Fibroblast of lung (primary cell): ENCODE measurements around the gene TMC1. TPM values are rescaled to one million over a fixed set of nuclear protein-coding genes. Genes with fewer than 3 reads are reported as not detected.

Experiments used
- DNase-seq, 2 donors: peaks; one replicate each; pipeline versions ENCODE4 v3.0.0 to v3.0.0-alpha.2; 2010; ENCODE audit warnings: low read depth in 2 of 2
- H2AFZ ChIP-seq: 2 replicates; pipeline ENCODE4 v1.5.1; 2012; ENCODE audit warnings: low read length, control low read depth, inconsistent platforms
- H3K27ac ChIP-seq: 2 replicates; pipeline ENCODE4 v1.5.1; 2011; ENCODE audit warnings: low read length, control low read depth; ENCODE audit not compliant: insufficient read depth
- H3K27me3 ChIP-seq: 2 replicates; pipeline ENCODE4 v1.5.1; 2011; ENCODE audit warnings: mild to moderate bottlenecking, low read length; ENCODE audit not compliant: control insufficient read depth, insufficient read depth
- H3K36me3 ChIP-seq: 2 replicates; pipeline ENCODE4 v1.5.1; 2011; ENCODE audit warnings: low read length; ENCODE audit not compliant: control insufficient read depth, insufficient read depth
- H3K4me1 ChIP-seq: 2 replicates; pipeline ENCODE4 v1.5.1; 2011; ENCODE audit warnings: low read length; ENCODE audit not compliant: control insufficient read depth, insufficient read depth; ENCODE audit errors: extremely low read depth
- H3K4me2 ChIP-seq: 2 replicates; pipeline ENCODE4 v1.5.1; 2011; ENCODE audit warnings: low read length, control low read depth; ENCODE audit not compliant: insufficient read depth; ENCODE audit errors: extremely low read depth
- H3K4me3 ChIP-seq, 4 experiments: fragments of 200-600 bp in 1 of 4; sonication (generic) in 1 of 4; replicated peaks in 1 of 4; 2 replicates each; pipeline ENCODE4 v1.5.1; 2011 to 2016; ENCODE audit warnings: low read length in 4 of 4, low read depth in 3 of 4, mild to moderate bottlenecking in 3 of 4, control low read depth in 2 of 4, inconsistent platforms in 1 of 4, mixed read lengths in 1 of 4; ENCODE audit not compliant: insufficient read depth in 1 of 4; ENCODE audit errors: control extremely low read depth in 1 of 4
- H3K79me2 ChIP-seq: 2 replicates; pipeline ENCODE4 v1.5.1; 2012; ENCODE audit warnings: mild to moderate bottlenecking, low read length, inconsistent platforms; ENCODE audit not compliant: control insufficient read depth, insufficient read depth
- H3K9ac ChIP-seq: 2 replicates; pipeline ENCODE4 v1.5.1; 2011; ENCODE audit warnings: mild to moderate bottlenecking, low read length, control low read depth; ENCODE audit not compliant: insufficient read depth
- H3K9me3 ChIP-seq: 2 replicates; pipeline ENCODE4 v1.5.1; 2012; ENCODE audit warnings: low read depth, low read length; ENCODE audit not compliant: control insufficient read depth, insufficient read depth
- H4K20me1 ChIP-seq: 2 replicates; pipeline ENCODE4 v1.5.1; 2011; ENCODE audit warnings: low read length; ENCODE audit not compliant: control insufficient read depth, insufficient read depth; ENCODE audit errors: extremely low read depth
- CTCF ChIP-seq, 2 donors: IDR thresholded peaks in 1 of 2; conservative IDR thresholded peaks in 1 of 2; 1 replicate in 1 of 2; 2 replicates in 1 of 2; pipeline ENCODE4 v1.5.1; 2011 to 2012; ENCODE audit warnings: low read length in 2 of 2, control low read depth in 1 of 2, inconsistent platforms in 1 of 2, low read depth in 1 of 2, mild to moderate bottlenecking in 1 of 2
- EZH2 ChIP-seq: IDR thresholded peaks from 2 replicates; pipeline ENCODE4 v1.5.1; 2012; ENCODE audit warnings: low read length, control low read depth, mild to moderate bottlenecking; ENCODE audit errors: missing control alignments
- polyA plus RNA-seq, 2 donors: library from polyadenylated mRNA; depleted of rRNA in 1 of 2; stranded (reverse) in 1 of 2; unstranded in 1 of 2; fragments of >200 nt; gene quantifications; 2 replicates each; pipeline ENCODE4 v1.2.1, GENCODE V29; 2011 to 2012; ENCODE audit warnings: missing spikeins in 1 of 2
- total RNA-seq: library from RNA; depleted of rRNA; stranded (reverse); fragments of >200 nt; gene quantifications from 2 replicates; pipeline ENCODE4 v1.2.1, GENCODE V29; 2014

The TMC1 gene
- total and polyA plus RNA-seq, 2 donors (not counting 1 experiment from before 2014, with no cell fraction given) = 0.27 to 0.33 TPM

GRCh38 chr9:72497447-72498046 is 23.9 kb upstream of the TMC1 start:
- Histone ChIP-seq H3K4me1 (no peaks in the 10 kb centered on the region), H3K79me2 (no peaks in the 10 kb centered on the region), H3K36me3 (no peaks in the 10 kb centered on the region), H3K4me3 (no peak overlapping the region), H4K20me1 (no peaks in the 10 kb centered on the region), H3K9ac (no peak overlapping the region), H3K9me3 (no peaks in the 10 kb centered on the region), H3K4me2 (no peak overlapping the region), H2AFZ (no peak overlapping the region), H3K27me3 (no peaks in the 10 kb centered on the region), H3K27ac (no peak overlapping the region)
- TF ChIP-seq CTCF (conservative IDR thresholded peaks at IDR 0.05 in 1 of 2, IDR thresholded peaks at IDR 0.05 in 1 of 2; ENCODE audit: low read depth in 1 of 2, low read length in 2 of 2) (no peak), EZH2 (no peak)
- DNase-seq = no peak

GRCh38 chr9:72506615-72507014 is 14.8 kb upstream of the TMC1 start:
- DNase-seq = no peak
- Histone ChIP-seq H3K4me2 (no peak overlapping the region), H3K4me3 (no peak overlapping the region), H3K9ac (no peak overlapping the region), H4K20me1 (no peaks in the 10 kb centered on the region), H3K9me3 (no peaks in the 10 kb centered on the region), H2AFZ (no peak overlapping the region), H3K27ac (no peak overlapping the region), H3K27me3 (no peaks in the 10 kb centered on the region), H3K4me1 (peaks cover 4% of the 10 kb centered on the region), H3K79me2 (no peaks in the 10 kb centered on the region), H3K36me3 (no peaks in the 10 kb centered on the region)
- no peak for TF ChIP-seq EZH2
- TF ChIP-seq CTCF (conservative IDR thresholded peaks at IDR 0.05 in 1 of 2, IDR thresholded peaks at IDR 0.05 in 1 of 2; ENCODE audit: low read depth in 1 of 2, low read length in 2 of 2) = no peak

- no peak overlapping the region for H2AFZ ChIP-seq
- no peak overlapping the region for H3K4me2 ChIP-seq
- no peak overlapping the region for H3K27ac ChIP-seq
Observed at GRCh38 chr9:72509053-72509452, 12.4 kb upstream of the TMC1 start.

More at GRCh38 chr9:72509053-72509452, 12.4 kb upstream of the TMC1 start:
- TF ChIP-seq CTCF (conservative IDR thresholded peaks at IDR 0.05 in 1 of 2, IDR thresholded peaks at IDR 0.05 in 1 of 2; ENCODE audit: low read depth in 1 of 2, low read length in 2 of 2) = no peak
- no peak overlapping the region for H3K9ac ChIP-seq
- H3K27me3 ChIP-seq = no peaks in the 10 kb centered on the region
- peaks cover 4% of the 10 kb centered on the region for H3K4me1 ChIP-seq
- no peaks in the 10 kb centered on the region for H4K20me1 ChIP-seq
- no peaks in the 10 kb centered on the region for H3K79me2 ChIP-seq
- no peaks in the 10 kb centered on the region for H3K9me3 ChIP-seq
- peak; percentile 56 to 87 for DNase-seq
- H3K4me3 ChIP-seq = no peak overlapping the region
- H3K36me3 ChIP-seq = no peaks in the 10 kb centered on the region
